GM21390 (cell line): ENCODE measurements around the gene KLK5.

ENCODE experiments used
- ATAC-seq: cut with Tn5 transposase; IDR thresholded peaks from one replicate; pipeline ENCODE4 v1.9.1; 2021; ENCODE audit not compliant: unreplicated experiment

Gene KLK5

GRCh38 chr19:50969413-50969760 lies 16.5 kb upstream of the KLK5 start, which contains the start of gene KLK6:
Gene KLK6, minus strand, starts transcription at chr19:50969591. Its CDS starts 1,487 bp downstream, at chr19:50968104.
- no peak for ATAC-seq

GRCh38 chr19:50968716-50969412 lies 16.0 kb upstream of the KLK5 start:
- no peak for ATAC-seq

GRCh38 chr19:50967929-50968715 lies 15.3 kb upstream of the KLK5 start:
- ATAC-seq, result no peak

- ATAC-seq, result no peak
Measured at GRCh38 chr19:50964266-50964665, 11.4 kb upstream of the KLK5 start.

- no peak for ATAC-seq
Measured at GRCh38 chr19:50963381-50963780, 10.5 kb upstream of the KLK5 start.

GRCh38 chr19:50962245-50962644 lies 9.4 kb upstream of the KLK5 start:
- no peak for ATAC-seq

- no peak for ATAC-seq
Measured at GRCh38 chr19:50959731-50960500, 7.1 kb upstream of the KLK5 start.

- ATAC-seq, result no peak
Measured at GRCh38 chr19:50957587-50957986, 4.7 kb upstream of the KLK5 start.

GRCh38 chr19:50949861-50950260 lies 3.0 kb downstream of the KLK5 start:
- ATAC-seq, result no peak

- no peak for ATAC-seq
Measured at GRCh38 chr19:50947123-50947522, 5.7 kb downstream of the KLK5 start.

- ATAC-seq, result no peak
Measured at GRCh38 chr19:50944795-50945194, 8.0 kb downstream of the KLK5 start.

GRCh38 chr19:50943074-50943828 lies 9.6 kb downstream of the KLK5 start:
- ATAC-seq, result no peak

- ATAC-seq, result no peak
Measured at GRCh38 chr19:50939596-50939995, 13.2 kb downstream of the KLK5 start.

GRCh38 chr19:50933640-50934039 lies 19.2 kb downstream of the KLK5 start:
- ATAC-seq, result no peak

- ATAC-seq, result no peak
Measured at GRCh38 chr19:50932690-50933083, 20.2 kb downstream of the KLK5 start.

GRCh38 chr19:50932018-50932689 lies 20.7 kb downstream of the KLK5 start:
- no peak for ATAC-seq

GRCh38 chr19:50931023-50931422 lies 21.8 kb downstream of the KLK5 start:
- no peak for ATAC-seq

GRCh38 chr19:50928831-50929230 lies 24.0 kb downstream of the KLK5 start:
- ATAC-seq, result no peak

GRCh38 chr19:50926144-50926543 lies 26.7 kb downstream of the KLK5 start:
- ATAC-seq, result no peak

- no peak for ATAC-seq
Measured at GRCh38 chr19:50925734-50926133, 27.1 kb downstream of the KLK5 start.
